ENCODE data around the gene RBAK.
"Not testable (repeated sequence)": the region's sequence is repeated elsewhere in the genome, so short reads cannot be mapped to it uniquely, and the experiment has no call there.

The RBAK gene

DNA sequence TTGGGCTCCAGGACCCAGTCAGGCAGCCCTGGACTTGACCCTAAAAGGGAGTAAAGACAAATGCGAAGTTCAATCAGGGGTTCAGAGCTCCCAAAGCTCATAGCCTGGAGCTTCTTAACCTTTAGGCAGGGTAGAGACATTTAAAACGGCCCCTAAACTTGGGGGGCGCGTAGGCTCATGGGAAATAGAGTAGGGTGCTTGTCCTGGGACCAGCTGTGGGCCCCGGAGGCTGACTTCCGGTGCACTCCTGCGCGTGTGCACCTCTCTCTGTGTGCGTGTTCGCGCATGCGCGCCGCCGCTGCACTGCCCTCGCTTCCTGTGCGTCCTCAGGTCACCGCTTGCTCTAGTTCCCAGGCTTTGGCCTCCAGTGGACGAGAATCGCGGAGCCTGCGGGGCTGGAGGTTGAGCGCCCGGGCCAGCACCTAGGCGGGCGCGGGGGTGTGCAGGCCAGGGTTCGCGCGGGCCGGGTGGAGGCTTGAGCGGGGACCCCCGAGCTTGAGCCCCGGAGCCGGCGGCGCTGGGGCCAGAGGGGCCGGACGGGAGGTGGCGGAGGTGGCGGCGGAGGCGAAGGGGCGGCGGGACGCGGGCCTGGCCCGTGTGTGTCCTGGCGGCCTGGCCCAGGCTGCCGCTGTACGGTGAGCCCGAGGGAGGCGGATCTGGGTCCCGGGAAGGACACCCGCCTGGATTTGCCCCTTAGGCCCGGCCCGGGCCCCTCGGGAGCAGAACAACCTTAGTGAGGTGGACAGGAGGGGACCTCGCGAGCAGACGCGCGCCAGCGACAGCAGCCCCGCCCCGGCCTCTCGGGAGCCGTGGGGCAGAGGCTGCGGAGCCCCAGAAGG lies at the start of gene RBAK:
RBAK (plus strand) TSS at position 303 of the 839 bp plus-strand sequence. CDS start 2,217 bp downstream, outside the sequence.
- DNase-seq: peak; percentile 89 to 91

DNA sequence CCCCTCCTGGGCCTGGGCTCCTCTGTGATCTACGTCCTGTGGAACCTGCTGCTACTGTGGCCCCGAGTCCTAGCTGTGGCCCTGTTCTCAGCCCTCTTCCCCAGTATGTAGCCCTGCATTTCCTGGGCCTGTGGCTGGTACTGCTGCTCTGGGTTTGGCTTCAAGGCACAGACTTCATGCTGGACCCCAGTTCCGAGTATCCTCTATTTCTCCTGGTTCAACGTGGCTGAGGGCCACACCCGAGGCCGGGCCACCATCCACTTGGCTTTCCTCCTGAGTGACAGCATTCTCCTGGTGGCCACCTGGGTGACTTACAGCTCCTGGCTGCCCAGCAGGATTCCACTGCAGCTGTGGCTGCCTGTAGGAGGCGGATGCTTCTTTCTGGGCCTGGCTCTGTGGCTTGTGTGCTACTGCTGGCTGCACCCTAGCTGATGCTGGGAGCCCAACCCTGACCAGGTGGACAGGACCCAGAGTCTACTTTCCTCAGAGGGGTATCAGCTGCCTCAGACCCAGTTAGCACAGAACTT lies 48.9 kb upstream of the RBAK start:
- no peak for DNase-seq

DNA sequence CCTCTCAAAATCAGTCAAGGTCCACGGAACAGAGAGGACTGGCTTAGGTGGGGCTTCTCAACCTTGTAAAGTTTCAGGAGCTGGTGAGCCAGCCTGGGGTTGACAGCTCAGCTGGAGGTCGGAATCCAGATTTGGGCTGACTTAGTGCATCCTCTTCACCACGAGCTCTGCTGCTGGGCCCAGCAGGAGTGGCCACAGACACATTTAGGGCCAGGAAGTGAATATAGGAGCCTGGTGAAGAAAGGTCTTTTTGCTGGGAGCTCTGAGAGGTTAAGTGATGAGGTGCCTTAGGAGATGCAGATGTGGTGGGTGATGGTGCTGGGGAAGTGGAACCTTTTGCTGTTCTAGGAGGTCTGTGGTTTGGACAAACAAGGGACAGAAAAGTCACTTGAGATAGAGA lies 47.4 kb upstream of the RBAK start:
- no peak for DNase-seq

DNA sequence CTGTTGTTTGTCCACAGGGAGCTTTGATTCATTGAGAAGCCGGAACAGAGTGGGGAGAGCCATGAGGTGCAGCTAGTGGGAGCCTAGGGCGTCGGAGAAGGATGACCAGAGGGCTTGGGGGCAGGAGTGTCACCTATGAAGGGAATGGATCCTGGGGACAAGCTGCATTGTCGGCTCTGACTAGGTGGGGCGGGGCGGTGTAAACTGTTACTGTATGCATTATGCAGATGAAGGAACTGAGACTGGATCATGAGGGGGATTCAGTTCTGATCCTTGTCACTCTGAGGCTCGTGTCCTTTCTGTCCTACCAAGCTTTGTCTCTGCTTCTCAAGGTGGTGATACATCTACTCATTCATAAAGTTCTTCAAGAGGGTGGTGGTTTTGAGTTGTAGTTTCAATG lies 46.8 kb upstream of the RBAK start:
- no peak for DNase-seq

DNA sequence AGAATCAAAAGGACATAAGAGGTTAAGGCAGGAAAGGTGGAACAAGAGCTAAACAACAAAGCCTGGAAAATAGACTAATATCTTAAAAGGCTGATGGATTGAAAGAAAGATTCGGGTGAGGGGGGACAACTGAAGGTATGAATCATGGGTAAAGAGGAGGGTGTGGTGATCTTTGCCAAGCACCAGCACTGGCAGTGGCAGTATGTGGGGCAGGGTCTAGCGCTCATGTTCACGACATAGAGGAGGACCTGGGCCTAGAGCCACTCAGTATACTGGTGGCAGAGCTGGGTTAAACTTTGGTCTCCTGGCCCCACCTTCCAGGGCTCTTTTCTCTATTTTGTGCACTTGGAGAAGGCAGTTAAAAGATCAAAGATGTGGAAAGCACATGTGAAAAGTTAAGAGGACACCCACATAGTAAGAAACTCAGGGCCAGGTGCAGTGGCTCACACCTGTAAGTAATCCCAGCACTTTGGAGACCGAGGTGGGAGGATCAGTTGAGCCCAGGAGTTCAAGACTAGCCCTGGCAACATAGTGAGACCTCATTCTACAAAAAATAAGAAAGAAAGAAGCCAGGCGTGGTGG lies 46.2 kb upstream of the RBAK start:
- no peak for DNase-seq

DNA sequence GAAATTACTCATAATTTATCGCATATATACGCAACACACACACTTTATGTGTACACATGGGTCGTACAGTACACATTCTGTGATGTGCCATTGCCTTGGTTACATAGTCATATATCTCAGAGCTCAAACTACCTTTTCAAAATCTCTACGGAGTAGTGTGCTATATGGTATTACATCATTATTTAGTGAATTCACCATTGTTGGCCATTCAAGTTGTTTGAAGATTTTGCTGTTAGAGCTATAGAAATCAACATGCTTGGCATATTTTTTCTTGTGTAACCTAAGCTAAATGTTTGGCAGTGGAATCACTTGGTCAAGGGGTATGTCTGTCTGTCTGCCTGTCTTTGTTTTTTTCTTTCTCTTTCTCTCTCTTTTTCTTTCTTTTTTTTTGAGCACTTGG lies 44.7 kb upstream of the RBAK start:
- DNase-seq: no peak

DNA sequence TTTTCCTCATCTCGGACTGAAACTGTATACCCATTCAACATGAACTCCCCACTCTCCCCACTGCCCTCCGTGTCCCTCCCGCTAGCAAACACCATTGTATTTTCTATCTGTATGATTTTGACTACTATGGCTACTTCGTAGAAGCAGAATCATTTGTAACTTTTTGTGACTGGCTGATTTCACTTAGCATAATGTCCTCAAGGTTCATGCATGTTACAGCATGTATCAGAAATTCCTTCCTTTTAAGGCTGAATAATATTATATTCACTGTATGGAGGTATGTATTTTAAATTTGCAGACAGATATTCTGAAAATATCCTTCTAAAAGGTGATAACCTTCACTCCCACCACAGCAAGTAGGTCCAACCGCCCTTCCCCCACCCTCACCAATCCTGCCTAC lies 43.7 kb upstream of the RBAK start:
- DNase-seq: no peak

DNA sequence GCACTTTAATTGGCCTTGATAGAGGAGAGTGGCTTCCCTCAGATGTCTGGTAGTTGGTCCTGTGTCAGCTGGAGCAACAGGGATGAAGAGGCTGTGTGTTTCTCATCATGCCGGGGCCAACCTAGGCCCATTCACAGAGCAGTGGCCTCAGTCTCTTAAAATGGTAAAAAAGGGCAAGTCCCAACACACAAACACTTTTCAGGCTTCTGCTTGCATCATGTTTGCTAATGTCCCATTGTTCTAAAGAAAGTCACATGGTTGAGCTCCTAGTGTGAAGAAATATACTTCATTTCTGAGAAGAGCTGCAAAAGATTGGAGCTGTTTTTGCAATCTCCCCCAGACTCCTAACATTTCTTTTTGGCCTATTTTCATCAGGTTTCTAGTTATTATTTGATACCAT lies 40.6 kb upstream of the RBAK start:
- no peak for DNase-seq

DNA sequence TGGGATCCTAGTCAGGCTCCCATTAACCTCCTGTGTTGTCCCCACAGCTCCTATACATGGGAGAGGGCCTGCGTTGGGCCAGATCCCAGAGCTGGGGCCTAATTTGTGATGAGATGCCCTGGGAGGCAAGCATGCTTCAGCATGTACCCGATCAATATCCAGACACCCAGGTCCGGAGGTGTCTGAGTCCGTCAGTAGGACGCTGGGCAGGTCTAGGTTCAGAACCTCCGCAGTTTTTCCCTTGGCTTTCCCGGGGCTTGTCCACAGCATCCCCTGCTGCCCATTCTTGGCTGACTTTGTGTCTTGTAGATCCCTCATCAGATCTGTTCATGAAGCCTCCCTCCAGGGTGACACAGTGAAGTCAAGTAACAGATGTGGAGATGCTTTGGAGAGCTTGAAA lies 32.7 kb upstream of the RBAK start:
- DNase-seq: no peak

DNA sequence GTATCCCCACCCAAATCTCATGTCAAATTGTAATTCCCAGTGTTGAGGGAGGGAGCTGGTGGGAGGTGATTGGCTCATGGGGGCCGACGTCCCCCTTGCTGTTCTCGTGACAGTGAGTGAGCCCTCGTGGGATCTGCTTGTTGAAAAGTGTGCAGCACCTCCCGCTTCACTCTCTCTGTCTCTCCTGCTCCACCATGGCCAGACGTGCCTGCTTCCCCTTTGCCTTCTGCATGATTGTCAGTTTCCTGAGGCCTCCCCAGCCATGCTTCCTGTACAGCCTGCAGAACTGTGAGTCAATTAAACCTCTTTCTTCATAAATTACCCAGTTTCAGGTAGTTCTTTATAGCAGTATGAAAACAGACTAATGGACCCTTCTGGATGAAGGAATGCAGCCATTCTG lies 29.7 kb upstream of the RBAK start:
- not testable (repeated sequence) for DNase-seq

DNA sequence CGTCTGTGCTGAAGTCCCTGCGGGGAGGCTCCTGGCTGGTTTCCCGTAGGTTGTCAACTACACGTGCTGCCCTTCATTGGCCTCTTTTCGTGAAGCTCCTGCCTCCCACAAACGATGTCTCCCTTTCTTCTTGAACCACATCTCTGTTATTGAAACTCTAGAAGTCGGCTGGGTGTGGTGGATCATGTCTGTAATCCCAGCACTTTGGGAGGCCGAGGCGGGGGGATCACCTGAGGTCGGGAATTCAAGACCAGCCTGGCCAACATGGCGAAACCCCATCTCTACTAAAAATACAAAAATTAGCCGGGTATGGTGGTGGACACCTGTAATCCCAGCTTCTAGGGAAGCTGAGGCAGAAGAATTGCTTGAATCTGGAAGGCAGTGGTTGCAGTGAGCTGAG lies 28.0 kb upstream of the RBAK start:
- DNase-seq: not testable (repeated sequence)

DNA sequence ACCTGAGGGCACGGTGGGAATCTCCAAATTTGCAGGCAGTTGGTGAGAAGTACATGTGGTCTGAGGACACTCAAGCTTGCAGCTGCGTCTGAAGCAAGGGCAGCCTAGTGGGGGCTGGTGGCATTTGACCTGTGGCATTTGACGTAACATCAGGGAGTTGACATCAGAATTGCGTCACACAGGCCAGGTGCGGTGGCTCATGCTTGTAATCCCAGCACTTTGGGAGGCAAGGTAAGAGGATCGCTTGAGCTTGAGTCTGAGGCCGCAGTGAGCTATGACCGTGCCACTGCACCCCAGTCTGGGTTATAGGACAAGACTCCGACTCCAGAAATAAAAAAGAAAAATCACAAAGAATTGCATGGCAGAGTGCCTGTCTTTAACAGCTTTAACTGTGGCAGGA lies 25.6 kb upstream of the RBAK start:
- no peak for DNase-seq

DNA sequence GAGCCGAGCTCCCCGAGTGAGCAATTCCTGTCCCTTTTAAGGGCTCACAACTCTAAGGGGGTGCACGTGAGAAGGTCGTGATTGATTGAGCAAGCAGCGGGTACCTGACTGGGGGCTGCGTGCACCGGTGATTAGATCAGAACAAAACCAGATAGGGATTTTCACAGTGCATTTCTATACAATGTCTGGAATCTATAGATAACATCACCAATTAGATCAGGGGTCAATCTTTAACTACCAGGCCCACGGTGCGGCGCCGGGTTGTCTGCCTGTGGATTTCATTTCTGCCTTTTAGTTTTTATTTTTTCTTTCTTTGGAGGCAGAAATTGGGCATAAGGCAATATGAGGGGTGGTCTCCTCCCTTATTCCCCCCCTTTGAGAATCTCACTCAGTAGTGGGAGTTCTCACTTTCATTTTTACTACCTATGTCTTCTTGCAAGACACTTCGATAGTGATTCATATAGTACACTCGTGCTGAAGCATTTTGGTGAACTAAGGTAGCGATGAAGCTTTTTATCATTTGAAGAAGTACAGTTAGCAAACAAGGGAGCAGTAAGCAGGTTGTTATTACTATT lies 24.6 kb upstream of the RBAK start:
- not testable (repeated sequence) for DNase-seq

DNA sequence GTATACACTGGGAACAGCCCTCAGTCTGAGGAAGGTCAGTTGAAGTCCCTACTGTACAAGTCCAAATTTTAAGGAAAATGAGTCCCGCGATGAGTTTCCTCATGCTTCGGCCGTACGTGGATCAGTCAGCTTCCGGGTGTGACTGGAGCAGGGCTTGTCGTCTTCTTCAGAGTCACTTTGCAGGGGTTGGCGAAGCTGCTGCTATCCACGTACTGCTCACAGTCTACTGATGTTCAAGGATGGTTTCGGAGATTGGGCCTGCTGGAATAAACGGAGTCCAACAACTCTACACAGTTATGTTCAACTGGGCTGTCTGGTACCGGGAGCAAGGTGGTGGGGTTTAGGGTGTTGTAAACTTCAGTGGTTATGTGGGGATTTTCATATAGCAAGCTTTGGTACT lies 22.0 kb upstream of the RBAK start:
- DNase-seq: not testable (repeated sequence)

DNA sequence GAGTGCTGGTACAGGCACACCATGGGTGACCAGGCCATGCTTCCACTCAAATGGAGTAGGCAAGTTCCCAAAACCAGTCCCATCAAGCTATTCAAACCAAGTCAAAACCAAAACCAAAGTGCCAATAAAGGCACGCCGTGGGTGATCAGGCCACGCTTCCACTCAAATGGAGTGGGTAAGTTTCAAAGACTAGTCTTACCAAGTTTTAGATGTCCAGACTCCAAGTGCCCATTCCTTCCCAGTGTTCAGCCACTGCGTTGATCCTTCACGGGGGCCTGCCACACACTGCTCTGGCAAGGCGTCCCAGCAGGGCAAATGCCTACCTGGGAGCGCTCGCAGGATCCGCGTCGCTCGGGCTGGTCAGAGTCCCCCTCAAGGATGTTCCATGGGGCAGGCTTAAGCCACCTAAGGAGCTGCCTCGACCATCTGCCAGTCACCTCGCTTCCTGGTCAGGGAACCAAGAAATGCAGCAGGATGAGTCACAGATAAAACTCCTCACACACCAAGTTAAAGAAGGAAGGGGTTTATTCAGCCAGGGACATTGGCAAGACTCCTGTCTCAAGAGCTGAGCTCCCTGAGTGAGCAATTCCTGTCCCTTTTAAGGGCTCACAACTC lies 17.8 kb upstream of the RBAK start:
- DNase-seq: not testable (repeated sequence)

DNA sequence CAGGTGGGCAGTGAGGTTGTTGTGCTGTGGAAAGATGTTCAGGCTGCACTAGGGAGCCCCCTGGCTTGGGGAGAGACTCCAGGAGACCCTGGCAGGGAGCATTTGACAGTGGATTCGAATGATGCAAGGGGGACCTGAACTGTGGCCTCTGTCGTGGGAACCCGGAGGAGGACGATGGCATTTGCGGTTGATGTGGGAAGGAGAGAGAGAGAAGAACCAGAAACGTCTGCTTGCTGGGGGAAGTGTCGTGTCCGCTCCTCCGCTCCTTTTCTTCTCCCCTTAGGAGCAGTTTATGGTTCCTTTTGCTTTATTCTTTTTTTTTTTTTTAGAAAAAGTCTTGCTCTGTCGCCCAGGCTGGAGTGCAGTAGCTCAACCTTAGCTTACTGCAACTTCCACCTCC lies 12.5 kb upstream of the RBAK start:
- DNase-seq: not testable (repeated sequence)

DNA sequence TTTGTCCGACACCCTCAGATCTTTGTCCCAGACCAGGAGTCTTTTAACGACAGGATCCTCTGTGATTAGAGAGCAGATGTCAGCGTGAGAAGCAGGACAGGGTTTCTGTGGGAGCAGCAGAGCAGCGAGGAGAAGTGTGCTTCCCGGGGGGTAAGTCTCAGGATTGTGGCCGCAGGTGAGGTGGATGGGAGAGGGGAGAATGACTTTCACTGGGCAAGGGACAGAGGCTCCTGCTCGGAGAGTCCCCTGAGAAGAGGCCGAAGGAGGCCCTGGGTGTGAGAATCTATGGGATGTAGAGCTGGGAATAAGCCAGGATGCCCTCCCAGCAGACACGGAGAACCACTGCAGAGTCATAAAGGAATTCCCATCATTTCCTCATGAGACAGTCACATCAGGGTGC lies 10.4 kb upstream of the RBAK start:
- no peak for DNase-seq

DNA sequence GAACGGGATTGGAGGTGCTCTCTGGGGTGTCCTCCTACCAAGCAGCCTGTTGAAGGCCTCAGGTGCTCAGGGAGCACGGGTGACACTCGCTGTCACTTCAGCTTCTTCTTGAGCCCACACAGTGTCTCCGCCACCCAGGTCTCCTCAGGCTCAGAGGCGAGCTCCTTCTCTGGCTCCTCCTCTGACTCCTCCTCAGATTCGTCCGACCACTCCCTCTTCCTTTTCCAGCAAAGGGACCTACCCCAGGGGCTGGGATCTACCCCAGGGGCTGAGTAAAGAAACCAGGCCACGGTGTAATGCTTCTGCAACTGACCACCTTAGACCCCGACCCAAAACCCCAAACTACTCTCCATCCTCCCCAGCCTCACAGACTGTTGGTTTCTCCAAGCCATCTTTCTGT lies 9.2 kb upstream of the RBAK start:
- DNase-seq: no peak

DNA sequence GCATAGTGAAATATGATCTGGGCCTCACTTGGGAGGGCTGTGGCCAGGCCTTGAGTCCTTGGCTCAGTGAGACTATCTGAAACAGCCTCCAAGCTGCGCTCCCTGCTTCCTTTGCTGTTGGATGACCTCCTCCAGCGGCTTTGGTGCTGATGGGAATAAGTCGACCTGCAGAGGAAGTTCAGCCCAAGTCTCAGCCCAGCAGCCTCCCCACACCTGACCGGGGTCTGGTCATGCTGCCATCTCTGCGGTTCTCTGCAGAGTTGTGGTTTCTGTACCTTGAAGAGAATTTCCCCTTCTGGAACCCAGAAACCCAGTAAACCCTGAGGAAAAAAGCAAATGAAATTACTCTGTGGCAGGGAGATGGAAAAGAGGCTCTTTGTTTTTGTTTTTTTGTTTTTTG lies 4.6 kb upstream of the RBAK start:
- no peak for DNase-seq

DNA sequence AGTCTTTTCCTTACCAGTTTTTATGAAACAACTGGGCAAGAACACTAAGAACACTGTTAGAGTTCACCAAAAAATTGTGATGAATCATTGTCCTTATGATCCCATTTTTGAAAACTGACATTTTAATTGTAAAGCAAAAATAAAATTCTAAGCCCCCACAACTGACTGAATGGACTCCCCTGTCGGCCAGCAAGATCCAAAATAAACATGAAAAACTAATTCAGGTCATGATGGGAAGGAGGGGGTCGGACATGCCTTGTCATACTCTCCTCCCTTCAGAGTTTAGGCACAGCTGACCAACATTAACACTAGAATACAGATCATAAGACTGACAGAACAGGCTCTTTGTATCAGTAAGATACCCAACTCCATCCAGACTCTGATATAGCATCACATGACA lies 2.0 kb upstream of the RBAK start:
- DNase-seq: no peak

DNA sequence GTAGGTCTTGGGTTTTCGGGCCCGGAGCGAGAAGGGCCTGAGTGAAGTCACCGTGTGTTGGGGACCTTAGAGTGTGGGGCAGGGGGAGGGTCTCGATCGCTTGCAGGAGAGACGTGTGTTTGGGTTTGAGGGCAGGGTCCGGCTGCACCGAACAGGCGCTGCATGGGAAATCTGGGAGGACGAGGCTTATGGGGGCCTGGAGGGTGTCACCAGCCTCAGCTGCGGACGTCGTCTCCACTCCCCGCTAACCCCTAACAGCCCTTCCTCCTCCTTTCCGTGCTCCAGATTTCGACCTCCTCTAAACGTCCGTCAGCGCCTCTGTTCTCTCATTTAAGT lies 705 bp downstream of the RBAK start:
- not testable (repeated sequence) for DNase-seq

DNA sequence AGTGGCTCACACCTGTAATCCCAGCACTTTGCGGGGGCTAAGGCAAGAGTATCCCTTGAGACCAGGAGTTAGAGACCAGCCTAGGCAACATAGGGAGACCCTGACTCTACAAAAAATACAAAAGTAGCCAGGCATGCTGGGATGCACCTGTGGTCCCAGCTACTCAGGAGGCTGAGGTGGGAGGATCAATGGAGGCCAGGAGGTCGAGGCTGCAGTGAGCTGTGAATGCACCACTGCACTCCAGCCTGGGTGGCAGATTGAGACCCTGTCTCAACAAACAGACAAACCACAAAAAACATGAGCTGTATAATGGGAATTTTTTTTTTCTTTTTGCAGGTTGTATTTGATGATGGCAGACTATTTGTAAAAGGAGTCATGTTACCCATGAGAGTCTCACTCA lies 1.5 kb downstream of the RBAK start:
- DNase-seq: not testable (repeated sequence)

DNA sequence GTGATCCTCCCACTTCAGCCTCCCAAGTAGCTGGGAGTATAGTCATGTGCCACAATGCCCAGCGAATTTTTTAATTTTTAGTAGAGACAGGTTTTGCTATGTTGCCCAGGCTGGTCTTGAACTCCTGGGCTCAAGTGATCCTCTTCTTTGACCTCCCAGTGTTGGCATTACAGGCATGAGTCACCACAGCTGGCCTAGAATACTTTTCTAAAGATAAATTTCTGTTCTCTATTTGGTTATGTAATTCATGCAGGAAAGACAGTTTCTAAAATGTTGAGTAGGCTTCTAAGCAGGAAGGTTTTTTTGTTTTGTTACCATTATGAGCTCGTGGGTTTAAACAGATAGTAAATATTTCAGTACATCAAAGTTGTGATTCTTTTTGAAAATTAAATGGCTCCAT lies 5.0 kb downstream of the RBAK start:
- no peak for DNase-seq

DNA sequence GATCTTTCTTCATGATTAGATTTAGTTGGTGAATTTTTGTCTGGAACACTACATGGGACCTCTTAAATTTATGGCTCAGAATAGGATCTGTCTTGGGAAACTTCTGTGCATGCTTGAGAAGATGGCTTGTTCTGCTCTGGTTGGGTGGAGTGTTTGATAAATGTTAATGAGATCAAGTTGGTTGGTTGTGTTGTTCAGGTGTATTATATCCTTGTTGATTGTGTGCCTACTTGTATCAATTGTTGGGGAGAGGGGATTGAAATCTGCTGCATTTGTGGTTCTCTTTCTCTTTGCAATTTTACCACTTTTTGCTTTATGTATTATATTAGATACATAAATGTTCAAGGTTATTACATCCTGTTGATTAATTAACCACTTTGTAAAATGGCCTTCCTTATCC lies 6.1 kb downstream of the RBAK start:
- not testable (repeated sequence) for DNase-seq
